GM23338 (cell line): Measurements from ENCODE around the gene AATF. TPM values are rescaled to one million over a fixed set of nuclear protein-coding genes. Genes with fewer than 3 reads are reported as not detected.

Experiments
- ATAC-seq: fragments of 200-7000 bp; cut with Tn5 transposase; 3 replicates; pipeline ENCODE4 v1.9.1; 2020
- DNase-seq: peaks from one replicate; pipeline ENCODE4 v3.0.0-alpha.2; 2015; ENCODE audit warnings: low spot score
- H2AFZ ChIP-seq: fragments of 200-600 bp; sonication (generic); 2 replicates; pipeline ENCODE4 v1.8.0; 2016; ENCODE audit warnings: antibody characterized with exemption, mild to moderate bottlenecking, moderate library complexity
- H3F3A ChIP-seq: fragments of 200-600 bp; sonication (generic); replicated peaks from 2 replicates; pipeline ENCODE4 v1.8.0; 2017; ENCODE audit warnings: antibody characterized with exemption, mixed run types, low read depth
- H3K27ac ChIP-seq: fragments of 200-600 bp; sonication (generic); 2 replicates; pipeline ENCODE4 v1.6.1; 2016; ENCODE audit warnings: low read depth
- H3K27me3 ChIP-seq: fragments of 200-600 bp; sonication (generic); 2 replicates; pipeline ENCODE4 v1.8.0; 2016; ENCODE audit warnings: mild to moderate bottlenecking, mixed run types, moderate library complexity; ENCODE audit not compliant: insufficient read depth
- H3K36me3 ChIP-seq: fragments of 200-600 bp; sonication (generic); 2 replicates; pipeline ENCODE4 v1.8.0; 2016; ENCODE audit warnings: mild to moderate bottlenecking; ENCODE audit not compliant: insufficient read depth
- H3K4me1 ChIP-seq: fragments of 200-600 bp; sonication (generic); 2 replicates; pipeline ENCODE4 v1.8.0; 2016; ENCODE audit warnings: mild to moderate bottlenecking, moderate library complexity; ENCODE audit not compliant: insufficient read depth
- H3K4me2 ChIP-seq: fragments of 200-600 bp; sonication (generic); 2 replicates; pipeline ENCODE4 v1.7.1; 2017; ENCODE audit warnings: mixed run types
- H3K4me3 ChIP-seq: fragments of 200-600 bp; sonication (generic); 2 replicates; pipeline ENCODE4 v1.6.1; 2016; ENCODE audit warnings: mixed run types
- H3K79me2 ChIP-seq: fragments of 200-600 bp; sonication (generic); replicated peaks from 2 replicates; pipeline ENCODE4 v1.8.0; 2017; ENCODE audit warnings: mild to moderate bottlenecking; ENCODE audit not compliant: insufficient read depth
- H3K9me2 ChIP-seq: fragments of 200-600 bp; sonication (generic); 2 replicates; pipeline ENCODE4 v1.8.0; 2017; ENCODE audit not compliant: insufficient read depth
- H4K20me1 ChIP-seq: fragments of 200-600 bp; sonication (generic); replicated peaks from 2 replicates; pipeline ENCODE4 v1.8.0; 2017; ENCODE audit warnings: mild to moderate bottlenecking; ENCODE audit not compliant: insufficient read depth
- H3K27ac Mint-ChIP-seq: 2 replicates; pipeline ENCODE4 v1.8.0; 2020; ENCODE audit warnings: inconsistent platforms, mild to moderate bottlenecking, moderate library complexity, mixed read lengths
- H3K27me3 Mint-ChIP-seq: 3 replicates; pipeline ENCODE4 v1.8.0; 2022; ENCODE audit warnings: low read depth, mild to moderate bottlenecking, moderate library complexity, mixed read lengths, inconsistent platforms; ENCODE audit not compliant: insufficient read depth, poor library complexity
- H3K36me3 Mint-ChIP-seq: 3 replicates; pipeline ENCODE4 v1.8.0; 2021; ENCODE audit warnings: low read depth, mild to moderate bottlenecking, inconsistent platforms, moderate library complexity, mixed read lengths
- H3K4me1 Mint-ChIP-seq: 3 replicates; pipeline ENCODE4 v1.8.0; 2020; ENCODE audit warnings: mild to moderate bottlenecking, inconsistent platforms, mixed read lengths
- H3K4me3 Mint-ChIP-seq: 3 replicates; pipeline ENCODE4 v1.8.0; 2021; ENCODE audit warnings: moderate library complexity, mild to moderate bottlenecking, inconsistent platforms, mixed read lengths
- H3K9me3 Mint-ChIP-seq: 3 replicates; pipeline ENCODE4 v1.8.0; 2020; ENCODE audit warnings: moderate library complexity, mild to moderate bottlenecking, inconsistent platforms, mixed read lengths
- EZH2 ChIP-seq: fragments of 200-600 bp; sonication (generic); IDR thresholded peaks from one replicate; pipeline ENCODE4 v1.8.0; 2017; ENCODE audit warnings: antibody characterized with exemption, mild to moderate bottlenecking, low read depth; ENCODE audit not compliant: unreplicated experiment
- JUNB ChIP-seq: IDR thresholded peaks from one replicate; pipeline ENCODE4 v1.6.1; 2016; ENCODE audit warnings: antibody characterized with exemption; ENCODE audit not compliant: unreplicated experiment
- POLR2AphosphoS5 ChIP-seq: IDR thresholded peaks from 2 replicates; pipeline ENCODE4 v1.6.1; 2016; ENCODE audit warnings: antibody characterized with exemption, low read depth
- ZNF114 ChIP-seq: fragments of 250-450 bp; sonication (Bioruptor Pico); IDR thresholded peaks from 2 replicates; pipeline ENCODE4 v1.5.0; 2020; ENCODE audit warnings: mild to moderate bottlenecking, moderate library complexity
- polyA plus RNA-seq: library from polyadenylated mRNA; unstranded; fragments of >200 nt; fragmentation: Nextera tagmentation; extraction: Ambion mirVana; gene quantifications from 2 replicates; pipeline ENCODE4 v1.2.1, GENCODE V29; 2016
- total RNA-seq: library from RNA; depleted of rRNA; stranded (reverse); fragments of >200 nt; shearing (Covaris generic); gene quantifications from 2 replicates; pipeline ENCODE4 v1.2.3, GENCODE V29; 2014
- TF ChIP-seq, protein P1 (sequence below): fragments of 250-450 bp; sonication (Bioruptor Pico); IDR thresholded peaks from 2 replicates; pipeline ENCODE4 v1.5.0; 2020; ENCODE audit warnings: mild to moderate bottlenecking, moderate library complexity
- TF ChIP-seq, protein P2 (sequence below), 2 experiments: fragments of 200-600 bp in 1 of 2; sonication (generic) in 1 of 2; conservative IDR thresholded peaks; 2 replicates each; pipeline versions ENCODE4 v1.5.1 to v1.6.1; 2016 to 2017; ENCODE audit warnings: antibody characterized with exemption in 2 of 2, low read depth in 2 of 2, mild to moderate bottlenecking in 2 of 2, moderate library complexity in 1 of 2

The AATF gene
- total and polyA plus RNA-seq, 2 experiments from 2014 or later: 40.2 to 71.2 TPM

DNA sequence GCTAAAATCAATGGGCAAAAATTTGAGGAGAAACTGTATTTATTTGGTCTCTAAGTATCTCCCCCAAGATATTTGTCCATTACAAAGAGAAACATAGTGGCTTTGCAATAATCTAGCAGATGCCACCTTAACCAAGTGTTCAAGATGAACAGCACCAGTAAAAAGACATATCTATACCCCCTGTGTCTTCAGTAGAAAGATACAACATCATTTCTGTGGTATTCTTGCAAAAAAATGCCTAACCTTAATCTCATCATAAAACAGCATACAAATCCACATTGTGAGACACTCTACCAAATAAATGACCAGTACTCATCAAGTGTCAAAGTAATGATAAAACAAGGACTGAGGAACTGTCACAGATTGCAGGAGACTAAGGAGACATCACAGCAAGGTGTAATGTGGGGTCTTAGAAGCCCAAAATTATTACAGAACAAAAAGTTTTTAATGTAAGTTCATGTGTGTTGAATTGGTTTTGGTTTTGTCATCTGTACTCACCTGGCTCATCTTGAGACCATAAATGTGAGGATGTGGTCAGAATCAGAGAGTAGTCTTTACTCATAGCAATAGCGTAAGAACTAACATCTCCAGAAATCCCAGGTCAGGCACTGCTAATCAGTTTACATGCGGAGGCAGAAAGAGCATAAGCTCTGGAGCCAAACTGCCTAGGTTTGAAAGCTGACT, 77.2 kb downstream of the AATF start (continued):
- TF ChIP-seq, protein P1, sequence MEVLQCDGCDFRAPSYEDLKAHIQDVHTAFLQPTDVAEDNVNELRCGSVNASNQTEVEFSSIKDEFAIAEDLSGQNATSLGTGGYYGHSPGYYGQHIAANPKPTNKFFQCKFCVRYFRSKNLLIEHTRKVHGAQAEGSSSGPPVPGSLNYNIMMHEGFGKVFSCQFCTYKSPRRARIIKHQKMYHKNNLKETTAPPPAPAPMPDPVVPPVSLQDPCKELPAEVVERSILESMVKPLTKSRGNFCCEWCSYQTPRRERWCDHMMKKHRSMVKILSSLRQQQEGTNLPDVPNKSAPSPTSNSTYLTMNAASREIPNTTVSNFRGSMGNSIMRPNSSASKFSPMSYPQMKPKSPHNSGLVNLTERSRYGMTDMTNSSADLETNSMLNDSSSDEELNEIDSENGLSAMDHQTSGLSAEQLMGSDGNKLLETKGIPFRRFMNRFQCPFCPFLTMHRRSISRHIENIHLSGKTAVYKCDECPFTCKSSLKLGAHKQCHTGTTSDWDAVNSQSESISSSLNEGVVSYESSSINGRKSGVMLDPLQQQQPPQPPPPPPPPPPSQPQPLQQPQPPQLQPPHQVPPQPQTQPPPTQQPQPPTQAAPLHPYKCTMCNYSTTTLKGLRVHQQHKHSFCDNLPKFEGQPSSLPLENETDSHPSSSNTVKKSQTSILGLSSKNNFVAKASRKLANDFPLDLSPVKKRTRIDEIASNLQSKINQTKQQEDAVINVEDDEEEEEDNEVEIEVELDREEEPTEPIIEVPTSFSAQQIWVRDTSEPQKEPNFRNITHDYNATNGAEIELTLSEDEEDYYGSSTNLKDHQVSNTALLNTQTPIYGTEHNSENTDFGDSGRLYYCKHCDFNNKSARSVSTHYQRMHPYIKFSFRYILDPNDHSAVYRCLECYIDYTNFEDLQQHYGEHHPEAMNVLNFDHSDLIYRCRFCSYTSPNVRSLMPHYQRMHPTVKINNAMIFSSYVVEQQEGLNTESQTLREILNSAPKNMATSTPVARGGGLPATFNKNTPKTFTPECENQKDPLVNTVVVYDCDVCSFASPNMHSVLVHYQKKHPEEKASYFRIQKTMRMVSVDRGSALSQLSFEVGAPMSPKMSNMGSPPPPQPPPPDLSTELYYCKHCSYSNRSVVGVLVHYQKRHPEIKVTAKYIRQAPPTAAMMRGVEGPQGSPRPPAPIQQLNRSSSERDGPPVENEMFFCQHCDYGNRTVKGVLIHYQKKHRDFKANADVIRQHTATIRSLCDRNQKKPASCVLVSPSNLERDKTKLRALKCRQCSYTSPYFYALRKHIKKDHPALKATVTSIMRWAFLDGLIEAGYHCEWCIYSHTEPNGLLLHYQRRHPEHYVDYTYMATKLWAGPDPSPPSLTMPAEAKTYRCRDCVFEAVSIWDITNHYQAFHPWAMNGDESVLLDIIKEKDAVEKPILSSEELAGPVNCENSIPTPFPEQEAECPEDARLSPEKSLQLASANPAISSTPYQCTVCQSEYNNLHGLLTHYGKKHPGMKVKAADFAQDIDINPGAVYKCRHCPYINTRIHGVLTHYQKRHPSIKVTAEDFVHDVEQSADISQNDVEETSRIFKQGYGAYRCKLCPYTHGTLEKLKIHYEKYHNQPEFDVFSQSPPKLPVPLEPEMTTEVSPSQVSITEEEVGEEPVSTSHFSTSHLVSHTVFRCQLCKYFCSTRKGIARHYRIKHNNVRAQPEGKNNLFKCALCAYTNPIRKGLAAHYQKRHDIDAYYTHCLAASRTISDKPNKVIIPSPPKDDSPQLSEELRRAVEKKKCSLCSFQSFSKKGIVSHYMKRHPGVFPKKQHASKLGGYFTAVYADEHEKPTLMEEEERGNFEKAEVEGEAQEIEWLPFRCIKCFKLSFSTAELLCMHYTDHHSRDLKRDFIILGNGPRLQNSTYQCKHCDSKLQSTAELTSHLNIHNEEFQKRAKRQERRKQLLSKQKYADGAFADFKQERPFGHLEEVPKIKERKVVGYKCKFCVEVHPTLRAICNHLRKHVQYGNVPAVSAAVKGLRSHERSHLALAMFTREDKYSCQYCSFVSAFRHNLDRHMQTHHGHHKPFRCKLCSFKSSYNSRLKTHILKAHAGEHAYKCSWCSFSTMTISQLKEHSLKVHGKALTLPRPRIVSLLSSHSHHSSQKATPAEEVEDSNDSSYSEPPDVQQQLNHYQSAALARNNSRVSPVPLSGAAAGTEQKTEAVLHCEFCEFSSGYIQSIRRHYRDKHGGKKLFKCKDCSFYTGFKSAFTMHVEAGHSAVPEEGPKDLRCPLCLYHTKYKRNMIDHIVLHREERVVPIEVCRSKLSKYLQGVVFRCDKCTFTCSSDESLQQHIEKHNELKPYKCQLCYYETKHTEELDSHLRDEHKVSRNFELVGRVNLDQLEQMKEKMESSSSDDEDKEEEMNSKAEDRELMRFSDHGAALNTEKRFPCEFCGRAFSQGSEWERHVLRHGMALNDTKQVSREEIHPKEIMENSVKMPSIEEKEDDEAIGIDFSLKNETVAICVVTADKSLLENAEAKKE: no peak
- TF ChIP-seq ZNF114 (CRISPR knock-in tag): no peak
- TF ChIP-seq, protein P2, sequence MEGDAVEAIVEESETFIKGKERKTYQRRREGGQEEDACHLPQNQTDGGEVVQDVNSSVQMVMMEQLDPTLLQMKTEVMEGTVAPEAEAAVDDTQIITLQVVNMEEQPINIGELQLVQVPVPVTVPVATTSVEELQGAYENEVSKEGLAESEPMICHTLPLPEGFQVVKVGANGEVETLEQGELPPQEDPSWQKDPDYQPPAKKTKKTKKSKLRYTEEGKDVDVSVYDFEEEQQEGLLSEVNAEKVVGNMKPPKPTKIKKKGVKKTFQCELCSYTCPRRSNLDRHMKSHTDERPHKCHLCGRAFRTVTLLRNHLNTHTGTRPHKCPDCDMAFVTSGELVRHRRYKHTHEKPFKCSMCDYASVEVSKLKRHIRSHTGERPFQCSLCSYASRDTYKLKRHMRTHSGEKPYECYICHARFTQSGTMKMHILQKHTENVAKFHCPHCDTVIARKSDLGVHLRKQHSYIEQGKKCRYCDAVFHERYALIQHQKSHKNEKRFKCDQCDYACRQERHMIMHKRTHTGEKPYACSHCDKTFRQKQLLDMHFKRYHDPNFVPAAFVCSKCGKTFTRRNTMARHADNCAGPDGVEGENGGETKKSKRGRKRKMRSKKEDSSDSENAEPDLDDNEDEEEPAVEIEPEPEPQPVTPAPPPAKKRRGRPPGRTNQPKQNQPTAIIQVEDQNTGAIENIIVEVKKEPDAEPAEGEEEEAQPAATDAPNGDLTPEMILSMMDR (conservative IDR thresholded peaks at IDR 0.05; ENCODE audit: low read depth in 2 of 2): no peak

DNA sequence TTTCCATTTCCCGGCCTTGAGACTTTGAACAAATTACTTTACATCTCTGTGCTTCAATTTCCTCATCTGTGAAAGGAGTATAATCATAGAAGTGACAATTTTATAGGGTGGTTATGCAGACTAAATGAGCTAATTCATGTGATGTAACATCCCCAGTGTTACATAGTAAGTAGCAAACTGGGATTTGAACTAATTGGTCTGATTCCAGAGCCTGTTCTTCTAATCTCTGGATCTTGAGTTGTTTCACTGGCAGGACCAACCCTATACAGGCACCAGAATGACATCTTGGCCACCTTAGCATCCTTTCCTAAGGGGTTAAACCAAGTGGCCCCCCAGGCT, 77.7 kb downstream of the AATF start:
- no peak overlapping the region for H3K4me2 ChIP-seq
- H3K27me3 ChIP-seq: no peaks in the 10 kb centered on the region
- Mint-ChIP-seq H3K27ac (no peak overlapping the region; the same call in 1 of the 2 replicates), H3K4me1 (peaks cover 6% of the 10 kb centered on the region), H3K27me3 (no peaks in the 10 kb centered on the region), H3K9me3 (no peaks in the 10 kb centered on the region), H3K4me3 (no peak overlapping the region), H3K36me3 (peaks cover 2% of the 10 kb centered on the region)
- H3K36me3 ChIP-seq: no peaks in the 10 kb centered on the region
- H3K4me3 ChIP-seq: no peak overlapping the region
- no peak overlapping the region for H2AFZ ChIP-seq
- H3K27ac ChIP-seq: no peak overlapping the region
- H3K79me2 ChIP-seq: no peaks in the 10 kb centered on the region
- no peaks in the 10 kb centered on the region for H3K9me2 ChIP-seq
- ATAC-seq: no peak
- H3K4me1 ChIP-seq: peaks cover 7% of the 10 kb centered on the region; the same call in 1 of the 2 replicates
- H4K20me1 ChIP-seq: no peaks in the 10 kb centered on the region
- no peaks in the 10 kb centered on the region for H3F3A ChIP-seq
- DNase-seq: no peak
- TF ChIP-seq, protein P2 (conservative IDR thresholded peaks at IDR 0.05; ENCODE audit: low read depth in 2 of 2): no peak
- TF ChIP-seq JUNB: no peak
- TF ChIP-seq POLR2AphosphoS5: no peak
- TF ChIP-seq EZH2: no peak
